A673 (cell line): ENCODE data around the gene ZNF512B. TPM values are rescaled to one million over a fixed set of nuclear protein-coding genes. Genes with fewer than 3 reads are reported as not detected.

Experiments used
- BruUV-seq: library from RNA; stranded (reverse); fragments of 400-500 nt; replicated peaks from 2 replicates; lab custom pipeline; 2021; lab: Mats Ljungman, UMichigan
- CTCF ChIA-PET: fragments of 300-600 bp; sonication (Branson Sonifier 250); formaldehyde crosslinking; loops from one replicate; lab custom pipeline; 2022; ENCODE audit warnings: antibody characterized with exemption; lab: Charles Lee
- POLR2A ChIA-PET: fragments of 300-600 bp; sonication (Branson Sonifier 250); formaldehyde crosslinking; loops from one replicate; lab custom pipeline; 2022; ENCODE audit warnings: antibody characterized with exemption; ENCODE audit not compliant: low non-redundant PET; lab: Charles Lee
- DNase-seq: peaks from one replicate; pipeline ENCODE4 v3.0.0-alpha.2; 2015; ENCODE audit warnings: low spot score
- H3K27ac ChIP-seq: fragments of 200-600 bp; sonication (generic); 2 replicates; pipeline ENCODE4 v1.5.1; 2016; ENCODE audit warnings: mixed run types, low read depth, mild to moderate bottlenecking, mixed read lengths, antibody characterized with exemption, low read length; ENCODE audit not compliant: poor library complexity, severe bottlenecking
- H3K27me3 ChIP-seq: fragments of 200-600 bp; sonication (generic); replicated peaks from 2 replicates; pipeline ENCODE4 v1.6.1; 2017; ENCODE audit warnings: mixed run types, low read depth, mild to moderate bottlenecking, mixed read lengths, antibody characterized with exemption, low read length; ENCODE audit not compliant: insufficient read depth, poor library complexity
- H3K36me3 ChIP-seq: fragments of 200-600 bp; sonication (generic); 2 replicates; pipeline ENCODE4 v1.6.1; 2016; ENCODE audit warnings: mixed run types, mild to moderate bottlenecking, mixed read lengths, antibody characterized with exemption, low read length; ENCODE audit not compliant: insufficient read depth, poor library complexity, severe bottlenecking
- H3K4me1 ChIP-seq: fragments of 200-600 bp; sonication (generic); 2 replicates; pipeline ENCODE4 v1.6.1; 2017; ENCODE audit warnings: mixed run types, mild to moderate bottlenecking, mixed read lengths, antibody characterized with exemption, low read length; ENCODE audit not compliant: insufficient read depth, poor library complexity, severe bottlenecking
- H3K4me3 ChIP-seq: fragments of 200-600 bp; sonication (generic); 2 replicates; pipeline ENCODE4 v1.5.1; 2016; ENCODE audit warnings: low read depth, mixed run types, mild to moderate bottlenecking, mixed read lengths, low read length; ENCODE audit not compliant: poor library complexity, severe bottlenecking
- H3K9me3 ChIP-seq: fragments of 200-600 bp; sonication (generic); 2 replicates; pipeline ENCODE4 v1.6.1; 2016; ENCODE audit warnings: mixed run types, low read depth, mild to moderate bottlenecking, mixed read lengths, antibody characterized with exemption, low read length; ENCODE audit not compliant: poor library complexity, severe bottlenecking
- EZH2 ChIP-seq: fragments of 200-600 bp; sonication (generic); IDR thresholded peaks from 2 replicates; pipeline ENCODE4 v1.6.1; 2017; ENCODE audit warnings: borderline replicate concordance, low read depth, mild to moderate bottlenecking, mixed read lengths, antibody characterized with exemption, low read length; ENCODE audit not compliant: poor library complexity, severe bottlenecking
- intact Hi-C: fragments of 100-400 bp; cut with micrococcal nuclease; formaldehyde crosslinking; loops from one replicate; pipeline ENCODE4 v1.10.0; 2022; ENCODE audit not compliant: unreplicated experiment
- total RNA-seq: library from RNA; stranded (reverse); gene quantifications from 2 replicates; pipeline ENCODE4 v1.2.3, GENCODE V29; 2021
- TF ChIP-seq, protein P1 (sequence below): fragments of 300-800, 200-600 bp; sonication (generic); conservative IDR thresholded peaks from 2 replicates; pipeline ENCODE4 v1.5.1; 2017; ENCODE audit warnings: low read depth, mild to moderate bottlenecking, antibody characterized with exemption, low read length, moderate library complexity, mixed read lengths

ZNF512B gene
- total RNA-seq, 1 experiment from 2014 or later: 28.9 TPM

DNA sequence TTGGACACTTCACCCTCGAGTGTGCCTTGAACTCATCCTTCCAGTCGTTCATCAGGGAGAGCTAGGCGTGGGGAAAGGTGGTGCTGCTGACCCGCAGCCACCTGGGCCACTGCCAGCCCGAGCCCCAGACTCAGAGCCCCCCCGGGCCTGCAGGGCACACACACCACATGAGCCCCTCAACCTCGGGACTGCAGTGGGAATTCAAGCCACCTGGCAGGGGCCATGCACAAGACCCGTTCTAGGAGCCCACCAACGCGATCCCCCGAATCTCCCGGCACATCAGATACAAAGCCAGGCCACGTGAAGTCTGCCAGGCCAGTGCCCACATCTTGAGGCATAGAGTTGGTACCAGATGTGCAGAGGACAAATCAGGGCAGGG is 2.8 kb downstream of the ZNF512B start:
- Histone ChIP-seq H3K4me3 (no peak overlapping the region), H3K27me3 (no peaks in the 10 kb centered on the region), H3K9me3 (peaks cover 11% of the 10 kb centered on the region), H3K36me3 (peaks cover 49% of the 10 kb centered on the region), H3K4me1 (peaks cover 5% of the 10 kb centered on the region), H3K27ac (no peak overlapping the region)
- POLR2A ChIA-PET: no interaction called here
- CTCF ChIA-PET: no interaction called here
- intact Hi-C loops: no loop called here
- no peak for TF ChIP-seq EZH2
- TF ChIP-seq, protein P1, sequence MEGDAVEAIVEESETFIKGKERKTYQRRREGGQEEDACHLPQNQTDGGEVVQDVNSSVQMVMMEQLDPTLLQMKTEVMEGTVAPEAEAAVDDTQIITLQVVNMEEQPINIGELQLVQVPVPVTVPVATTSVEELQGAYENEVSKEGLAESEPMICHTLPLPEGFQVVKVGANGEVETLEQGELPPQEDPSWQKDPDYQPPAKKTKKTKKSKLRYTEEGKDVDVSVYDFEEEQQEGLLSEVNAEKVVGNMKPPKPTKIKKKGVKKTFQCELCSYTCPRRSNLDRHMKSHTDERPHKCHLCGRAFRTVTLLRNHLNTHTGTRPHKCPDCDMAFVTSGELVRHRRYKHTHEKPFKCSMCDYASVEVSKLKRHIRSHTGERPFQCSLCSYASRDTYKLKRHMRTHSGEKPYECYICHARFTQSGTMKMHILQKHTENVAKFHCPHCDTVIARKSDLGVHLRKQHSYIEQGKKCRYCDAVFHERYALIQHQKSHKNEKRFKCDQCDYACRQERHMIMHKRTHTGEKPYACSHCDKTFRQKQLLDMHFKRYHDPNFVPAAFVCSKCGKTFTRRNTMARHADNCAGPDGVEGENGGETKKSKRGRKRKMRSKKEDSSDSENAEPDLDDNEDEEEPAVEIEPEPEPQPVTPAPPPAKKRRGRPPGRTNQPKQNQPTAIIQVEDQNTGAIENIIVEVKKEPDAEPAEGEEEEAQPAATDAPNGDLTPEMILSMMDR: no peak
- DNase-seq: no peak
- no TSS peak for BruUV-seq

DNA sequence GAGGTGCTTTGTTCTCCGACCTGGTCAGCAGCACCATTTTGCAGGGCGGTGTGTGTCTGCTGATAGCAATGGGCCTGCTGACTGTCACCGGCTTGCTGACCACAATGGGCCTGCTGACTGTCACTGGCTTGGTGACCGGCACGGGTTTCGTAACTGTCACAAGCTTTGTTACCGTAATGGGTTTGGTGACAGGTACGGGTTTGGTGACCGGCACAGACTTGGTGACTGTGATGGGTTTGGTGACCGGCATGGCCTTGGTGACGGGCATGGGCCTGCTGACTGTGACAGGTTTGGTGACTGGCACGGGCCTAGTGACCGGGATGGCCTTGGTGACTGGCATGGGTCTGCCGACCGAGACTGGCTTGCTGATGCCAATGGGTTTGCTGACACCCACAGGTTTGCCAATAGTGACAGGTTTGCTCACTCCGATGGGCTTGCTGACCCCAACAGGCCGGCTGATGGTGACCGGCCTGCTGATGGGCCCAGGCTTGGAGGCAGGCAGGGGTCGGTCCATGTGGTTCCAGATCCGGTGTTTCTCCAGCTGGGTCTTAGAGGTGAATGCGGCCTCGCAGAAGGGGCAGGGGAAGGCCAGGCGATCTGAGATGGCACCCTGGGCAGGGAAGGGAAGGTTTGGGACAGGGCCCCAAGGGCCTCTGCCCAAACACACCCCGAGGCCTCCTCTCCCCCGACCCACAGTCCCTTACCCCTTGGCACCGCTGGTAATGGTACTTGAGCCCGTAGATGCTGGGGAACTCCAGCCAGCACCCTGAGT is 3.4 kb downstream of the ZNF512B start:
- ChIA-PET POLR2A (no interaction called here), CTCF (no interaction called here)
- intact Hi-C loops: no loop called here
- BruUV-seq: no TSS peak
- TF ChIP-seq EZH2: no peak
- TF ChIP-seq, protein P1: no peak
- H3K27me3 ChIP-seq: no peaks in the 10 kb centered on the region
- no peak for DNase-seq
- H3K4me3 ChIP-seq: no peak overlapping the region
- peaks cover 11% of the 10 kb centered on the region for H3K9me3 ChIP-seq
- H3K27ac ChIP-seq: no peak overlapping the region
- peaks cover 5% of the 10 kb centered on the region for H3K4me1 ChIP-seq
- H3K36me3 ChIP-seq: peaks cover 54% of the 10 kb centered on the region

DNA sequence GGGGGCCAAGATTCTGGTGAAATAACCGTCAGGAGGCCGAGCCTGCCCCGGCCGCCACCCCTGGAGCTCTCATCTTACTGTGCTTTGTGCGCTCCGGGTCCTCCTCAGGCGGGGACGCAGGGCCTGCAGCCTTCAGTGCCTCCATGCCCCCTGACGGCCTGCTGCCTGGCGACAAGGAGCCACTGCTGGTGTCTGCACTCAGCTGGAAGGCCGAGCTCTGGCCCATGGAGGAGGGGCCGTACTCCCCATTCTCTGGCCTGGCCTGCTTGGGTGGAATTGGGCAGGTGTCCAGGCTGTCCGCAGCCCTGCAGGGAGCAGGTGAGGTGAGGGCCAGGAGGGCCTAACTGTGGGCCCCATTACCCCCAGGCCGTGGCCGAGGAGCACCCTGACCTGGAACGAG is 5.3 kb downstream of the ZNF512B start:
- Histone ChIP-seq H3K27ac (no peak overlapping the region), H3K27me3 (no peaks in the 10 kb centered on the region), H3K4me3 (no peak overlapping the region), H3K36me3 (peaks cover 54% of the 10 kb centered on the region), H3K9me3 (peaks cover 11% of the 10 kb centered on the region), H3K4me1 (no peaks in the 10 kb centered on the region)
- no TSS peak for BruUV-seq
- intact Hi-C loops: no loop called here
- TF ChIP-seq EZH2: no peak
- CTCF ChIA-PET: no interaction called here
- POLR2A ChIA-PET: interaction anchor here (0.6 kb wide), 1 partner anchor 79 kb away, joined by 17 read pairs; no protein-coding TSS in a partner anchor
- no peak for DNase-seq

DNA sequence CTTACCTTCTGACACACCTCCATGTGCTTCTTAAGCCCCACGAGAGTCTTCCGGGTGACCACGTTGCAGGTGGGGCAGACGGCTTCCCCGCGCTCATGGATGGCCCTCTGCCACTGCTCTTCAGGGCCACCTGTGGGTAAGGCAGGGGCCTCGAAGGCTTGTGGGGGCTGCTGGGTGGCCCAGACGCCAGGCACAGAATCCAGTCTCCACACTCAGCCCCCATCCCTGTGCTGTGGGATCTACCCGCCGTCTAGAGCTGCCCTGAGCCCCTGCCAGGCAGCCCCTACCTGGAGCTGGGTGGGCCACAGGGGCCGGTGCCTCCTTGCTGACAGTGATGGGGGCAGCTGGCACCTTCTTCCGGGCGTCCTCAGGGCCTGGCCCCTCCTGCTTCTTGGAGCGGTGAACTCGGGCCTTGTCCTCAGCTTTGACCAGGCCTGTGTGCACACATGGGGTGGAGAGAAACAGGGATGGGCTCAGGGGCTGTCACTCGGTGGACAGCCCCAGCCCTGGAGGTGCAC is 5.9 kb downstream of the ZNF512B start:
- POLR2A ChIA-PET: interaction anchor here (0.6 kb wide), 1 partner anchor 80 kb away, joined by 17 read pairs; no protein-coding TSS in a partner anchor
- H3K9me3 ChIP-seq: peaks cover 11% of the 10 kb centered on the region
- H3K36me3 ChIP-seq: peaks cover 54% of the 10 kb centered on the region
- no TSS peak for BruUV-seq
- intact Hi-C loops: no loop called here
- no peaks in the 10 kb centered on the region for H3K27me3 ChIP-seq
- no peak for DNase-seq
- CTCF ChIA-PET: no interaction called here
- H3K4me3 ChIP-seq: no peak overlapping the region
- no peak for TF ChIP-seq EZH2
- TF ChIP-seq, protein P1: no peak
- no peaks in the 10 kb centered on the region for H3K4me1 ChIP-seq
- H3K27ac ChIP-seq: no peak overlapping the region
